ENCODE results near the gene GPSM1.

DNA sequence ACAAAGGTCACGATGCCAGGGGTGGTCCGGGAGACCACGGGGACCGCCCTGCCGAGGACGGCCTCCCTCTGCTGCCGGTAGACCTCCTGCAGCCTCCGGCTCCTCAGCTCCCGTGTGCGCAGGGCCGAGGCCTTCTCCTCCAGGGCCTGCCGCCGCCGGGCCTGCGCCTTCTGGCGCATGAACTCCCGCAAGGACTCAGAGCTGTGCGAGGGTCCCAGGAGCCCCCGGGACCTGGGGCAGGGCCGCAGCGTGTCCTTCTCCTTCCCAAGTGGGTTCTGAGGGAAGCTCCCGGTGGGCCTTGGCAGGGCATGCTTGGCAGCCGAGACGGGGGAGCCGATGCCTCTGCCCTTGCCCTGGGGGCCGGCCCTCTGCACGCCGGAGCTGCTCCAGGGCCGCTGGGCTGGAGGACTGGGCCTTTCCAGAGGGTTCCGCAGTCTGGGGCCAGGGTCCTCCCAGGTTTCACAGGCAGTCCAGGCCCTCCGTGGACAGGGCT is 36.8 kb upstream of the GPSM1 start:
- TF ChIP-seq, protein P1, sequence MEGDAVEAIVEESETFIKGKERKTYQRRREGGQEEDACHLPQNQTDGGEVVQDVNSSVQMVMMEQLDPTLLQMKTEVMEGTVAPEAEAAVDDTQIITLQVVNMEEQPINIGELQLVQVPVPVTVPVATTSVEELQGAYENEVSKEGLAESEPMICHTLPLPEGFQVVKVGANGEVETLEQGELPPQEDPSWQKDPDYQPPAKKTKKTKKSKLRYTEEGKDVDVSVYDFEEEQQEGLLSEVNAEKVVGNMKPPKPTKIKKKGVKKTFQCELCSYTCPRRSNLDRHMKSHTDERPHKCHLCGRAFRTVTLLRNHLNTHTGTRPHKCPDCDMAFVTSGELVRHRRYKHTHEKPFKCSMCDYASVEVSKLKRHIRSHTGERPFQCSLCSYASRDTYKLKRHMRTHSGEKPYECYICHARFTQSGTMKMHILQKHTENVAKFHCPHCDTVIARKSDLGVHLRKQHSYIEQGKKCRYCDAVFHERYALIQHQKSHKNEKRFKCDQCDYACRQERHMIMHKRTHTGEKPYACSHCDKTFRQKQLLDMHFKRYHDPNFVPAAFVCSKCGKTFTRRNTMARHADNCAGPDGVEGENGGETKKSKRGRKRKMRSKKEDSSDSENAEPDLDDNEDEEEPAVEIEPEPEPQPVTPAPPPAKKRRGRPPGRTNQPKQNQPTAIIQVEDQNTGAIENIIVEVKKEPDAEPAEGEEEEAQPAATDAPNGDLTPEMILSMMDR (IDR thresholded peaks at IDR 0.05): no peak
- TF ChIP-seq EP300 (IDR thresholded peaks at IDR 0.05): no peak
